ENCODE data around the gene TDRD7.
A peak's percentile ranks its signal among the peaks of the same experiment; 100 is the strongest.
"Not testable (repeated sequence)": the region's sequence is repeated elsewhere in the genome, so short reads cannot be mapped to it uniquely, and the experiment has no call there.

The TDRD7 gene

GRCh38 chr9:97419309-97419867 is 7.5 kb downstream of the TDRD7 start:
- DNase-seq (ENCODE audit: low spot score): no peak

- DNase-seq (ENCODE audit: low spot score): no peak
Observed at GRCh38 chr9:97425336-97425972, 13.6 kb downstream of the TDRD7 start.

GRCh38 chr9:97425973-97426336 is 14.1 kb downstream of the TDRD7 start:
- no peak for DNase-seq (ENCODE audit: low spot score)

GRCh38 chr9:97427885-97428284 is 16.0 kb downstream of the TDRD7 start:
- DNase-seq (ENCODE audit: low spot score): no peak

- DNase-seq (ENCODE audit: low spot score): no peak
Observed at GRCh38 chr9:97430316-97431043, 18.6 kb downstream of the TDRD7 start.

GRCh38 chr9:97431044-97431441 is 19.1 kb downstream of the TDRD7 start:
- DNase-seq (ENCODE audit: low spot score): no peak

GRCh38 chr9:97431549-97432143 is 19.8 kb downstream of the TDRD7 start:
- DNase-seq (ENCODE audit: low spot score): no peak

GRCh38 chr9:97437051-97437600 is 25.2 kb downstream of the TDRD7 start:
- DNase-seq (ENCODE audit: low spot score): no peak

GRCh38 chr9:97438257-97438656 is 26.4 kb downstream of the TDRD7 start:
- no peak for DNase-seq (ENCODE audit: low spot score)

GRCh38 chr9:97438666-97439065 is 26.8 kb downstream of the TDRD7 start:
- no peak for DNase-seq (ENCODE audit: low spot score)

- peak; percentile 5 for DNase-seq (ENCODE audit: low spot score)
Observed at GRCh38 chr9:97440160-97440559, 28.3 kb downstream of the TDRD7 start.

- no peak for DNase-seq (ENCODE audit: low spot score)
Observed at GRCh38 chr9:97441729-97442128, 29.8 kb downstream of the TDRD7 start.

GRCh38 chr9:97445119-97445701 is 33.3 kb downstream of the TDRD7 start:
- DNase-seq (ENCODE audit: low spot score): no peak

GRCh38 chr9:97447001-97447400 is 35.1 kb downstream of the TDRD7 start:
- no peak for DNase-seq (ENCODE audit: low spot score)

GRCh38 chr9:97453573-97453972 is 41.7 kb downstream of the TDRD7 start:
- not testable (repeated sequence) for DNase-seq (ENCODE audit: low spot score)

GRCh38 chr9:97456841-97457240 is 44.9 kb downstream of the TDRD7 start:
- not testable (repeated sequence) for DNase-seq (ENCODE audit: low spot score)

GRCh38 chr9:97459326-97459725 is 47.4 kb downstream of the TDRD7 start:
- no peak for DNase-seq (ENCODE audit: low spot score)

GRCh38 chr9:97462159-97462558 is 50.3 kb downstream of the TDRD7 start:
- DNase-seq (ENCODE audit: low spot score): no peak

GRCh38 chr9:97462914-97463313 is 51.0 kb downstream of the TDRD7 start:
- DNase-seq (ENCODE audit: low spot score): no peak

GRCh38 chr9:97468658-97469448 is 57.0 kb downstream of the TDRD7 start:
- DNase-seq (ENCODE audit: low spot score): peak; percentile 78

- DNase-seq (ENCODE audit: low spot score): peak; percentile 9
Observed at GRCh38 chr9:97470076-97470475, 58.2 kb downstream of the TDRD7 start.

All from SK-N-DZ (cell line).